Uterus (tissue), 2 donors: Measurements from ENCODE around the gene IRF7.
"Not testable (repeated sequence)": the region's sequence is repeated elsewhere in the genome, so short reads cannot be mapped to it uniquely, and the experiment has no call there.

ENCODE experiments used
- POLR2A ChIP-seq, 2 donors: fragments of 450-650 bp; IDR thresholded peaks; one replicate each; pipeline ENCODE4 v1.6.1; 2016; ENCODE audit warnings: antibody characterized with exemption in 2 of 2, mild to moderate bottlenecking in 1 of 2, moderate library complexity in 1 of 2
- TF ChIP-seq, protein P1 (sequence below), 4 experiments: fragments of 200-600 bp in 2 of 4; fragments of 450-650 bp in 2 of 4; sonication (generic) in 2 of 4; IDR thresholded peaks; one replicate each; pipeline ENCODE4 v1.5.1; 2016 to 2019; ENCODE audit warnings: antibody characterized with exemption in 4 of 4, mild to moderate bottlenecking in 2 of 4, moderate library complexity in 1 of 4

GRCh38 chr11:654444-654843 is 38.7 kb upstream of the IRF7 start:
- TF ChIP-seq, protein P1, sequence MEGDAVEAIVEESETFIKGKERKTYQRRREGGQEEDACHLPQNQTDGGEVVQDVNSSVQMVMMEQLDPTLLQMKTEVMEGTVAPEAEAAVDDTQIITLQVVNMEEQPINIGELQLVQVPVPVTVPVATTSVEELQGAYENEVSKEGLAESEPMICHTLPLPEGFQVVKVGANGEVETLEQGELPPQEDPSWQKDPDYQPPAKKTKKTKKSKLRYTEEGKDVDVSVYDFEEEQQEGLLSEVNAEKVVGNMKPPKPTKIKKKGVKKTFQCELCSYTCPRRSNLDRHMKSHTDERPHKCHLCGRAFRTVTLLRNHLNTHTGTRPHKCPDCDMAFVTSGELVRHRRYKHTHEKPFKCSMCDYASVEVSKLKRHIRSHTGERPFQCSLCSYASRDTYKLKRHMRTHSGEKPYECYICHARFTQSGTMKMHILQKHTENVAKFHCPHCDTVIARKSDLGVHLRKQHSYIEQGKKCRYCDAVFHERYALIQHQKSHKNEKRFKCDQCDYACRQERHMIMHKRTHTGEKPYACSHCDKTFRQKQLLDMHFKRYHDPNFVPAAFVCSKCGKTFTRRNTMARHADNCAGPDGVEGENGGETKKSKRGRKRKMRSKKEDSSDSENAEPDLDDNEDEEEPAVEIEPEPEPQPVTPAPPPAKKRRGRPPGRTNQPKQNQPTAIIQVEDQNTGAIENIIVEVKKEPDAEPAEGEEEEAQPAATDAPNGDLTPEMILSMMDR (IDR thresholded peaks at IDR 0.05), result not testable (repeated sequence)
- not testable (repeated sequence) for TF ChIP-seq POLR2A (IDR thresholded peaks at IDR 0.05)
